M059J (cell line): Measurements from ENCODE around the gene ZNF541. TPM values are rescaled to one million over a fixed set of nuclear protein-coding genes. Genes with fewer than 3 reads are reported as not detected.

Experiments used
- DNase-seq: peaks from one replicate; pipeline ENCODE4 v3.0.0-alpha.2; 2012; ENCODE audit warnings: low read depth
- total RNA-seq: library from RNA; depleted of rRNA; stranded (reverse); fragments of >200 nt; shearing (Covaris generic); gene quantifications from 2 replicates; pipeline ENCODE4 v1.2.3, GENCODE V29; 2014; rRNA removed

The ZNF541 gene
- total RNA-seq: 0.27 TPM in 1 of 2 replicates, not detected in the other

DNA sequence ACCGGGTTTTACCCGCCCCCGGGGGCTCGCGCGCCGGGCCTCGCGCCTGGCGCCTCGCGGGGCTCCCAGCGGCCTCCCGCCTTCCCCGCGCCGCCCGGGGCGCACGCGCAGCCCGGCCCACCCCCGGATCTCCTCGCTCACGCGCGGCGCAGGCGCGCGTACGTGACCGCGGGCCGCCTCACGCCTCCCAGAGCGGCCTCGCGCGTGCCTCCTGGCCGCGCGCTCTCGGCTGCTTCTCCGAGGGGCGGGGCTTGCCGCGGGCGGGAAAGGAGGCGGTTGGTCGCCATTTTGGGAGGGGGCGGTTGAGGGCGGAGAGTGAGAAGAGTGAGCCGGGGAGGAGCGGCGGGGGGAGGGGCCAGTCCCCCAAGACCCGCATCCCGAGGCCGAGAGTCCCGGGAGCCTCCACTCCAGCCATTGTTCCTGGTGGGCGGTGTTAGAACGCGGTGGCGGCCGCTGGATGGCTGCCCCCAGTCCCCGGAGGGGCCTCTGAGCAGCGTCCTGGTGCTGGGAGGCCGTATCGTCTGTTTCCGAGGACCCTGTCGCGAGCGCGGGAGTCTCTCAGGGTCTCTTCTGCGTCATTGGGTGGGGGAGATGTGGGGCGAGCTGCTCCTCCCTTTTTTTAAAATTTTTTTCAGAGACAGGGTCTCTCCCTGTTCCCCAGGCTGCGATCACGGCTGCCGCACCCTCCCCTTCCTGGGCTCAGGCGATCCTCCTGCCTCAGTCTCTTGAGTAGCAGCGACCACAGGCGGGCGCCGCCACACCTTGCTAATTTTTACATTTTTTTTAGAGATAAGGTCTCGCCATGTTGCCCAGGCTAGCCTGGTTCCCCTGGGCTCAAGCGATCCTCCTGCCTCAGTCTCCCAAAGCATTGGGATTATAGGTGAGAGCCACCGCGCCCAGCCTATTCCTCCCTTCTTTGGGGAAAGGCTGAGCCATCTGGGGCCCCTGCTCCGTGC lies at the start of gene ZNF541:
TSS of gene ZNF541 (minus strand) at position 78 of the 956 bp plus-strand sequence. CDS start 17,292 bp downstream, outside the sequence.
- no peak for DNase-seq

DNA sequence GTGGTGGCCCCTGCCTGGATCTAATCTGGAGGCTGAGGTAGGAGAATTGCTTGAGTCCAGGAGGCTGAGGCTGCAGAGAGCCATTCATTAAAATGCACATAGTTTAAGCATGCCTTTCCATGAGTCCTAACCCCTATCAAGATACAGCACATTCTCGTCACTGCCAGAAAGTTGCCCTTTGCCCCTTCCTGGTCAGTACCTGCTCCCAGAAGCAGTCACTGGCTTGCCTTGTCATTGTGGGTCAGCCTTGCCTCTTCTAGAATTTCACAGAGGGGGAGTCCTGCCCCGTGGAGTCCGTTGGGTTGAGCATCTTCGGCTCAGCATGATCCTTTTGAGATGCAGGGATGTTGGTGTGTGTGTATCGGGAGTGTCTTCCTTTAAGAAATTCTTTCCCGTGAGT lies 46.8 kb upstream of the ZNF541 start:
- peak; percentile 31 for DNase-seq

GRCh38 chr19:47618771-47619170 lies 45.8 kb upstream of the ZNF541 start:
- peak; percentile 50 for DNase-seq

DNA sequence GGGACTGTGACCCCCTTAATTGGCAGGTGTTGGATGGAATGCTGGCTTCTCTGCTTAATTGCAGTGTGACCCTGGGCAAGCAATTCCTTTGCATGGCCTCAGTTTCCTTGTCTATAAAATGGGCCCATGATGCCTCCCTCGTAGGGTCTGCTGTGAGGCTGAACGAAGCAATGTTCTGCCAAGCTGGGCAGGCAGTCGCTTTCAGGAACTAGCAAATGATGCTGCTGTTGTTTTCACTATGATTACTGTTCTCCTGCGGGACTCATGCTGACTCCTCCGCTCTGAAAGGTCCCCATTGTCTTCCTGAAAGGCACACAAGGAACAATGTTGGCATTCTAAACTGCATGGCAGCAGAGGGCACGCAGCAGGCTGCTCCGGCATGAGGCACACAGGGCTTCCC lies 42.8 kb upstream of the ZNF541 start:
- no peak for DNase-seq

DNA sequence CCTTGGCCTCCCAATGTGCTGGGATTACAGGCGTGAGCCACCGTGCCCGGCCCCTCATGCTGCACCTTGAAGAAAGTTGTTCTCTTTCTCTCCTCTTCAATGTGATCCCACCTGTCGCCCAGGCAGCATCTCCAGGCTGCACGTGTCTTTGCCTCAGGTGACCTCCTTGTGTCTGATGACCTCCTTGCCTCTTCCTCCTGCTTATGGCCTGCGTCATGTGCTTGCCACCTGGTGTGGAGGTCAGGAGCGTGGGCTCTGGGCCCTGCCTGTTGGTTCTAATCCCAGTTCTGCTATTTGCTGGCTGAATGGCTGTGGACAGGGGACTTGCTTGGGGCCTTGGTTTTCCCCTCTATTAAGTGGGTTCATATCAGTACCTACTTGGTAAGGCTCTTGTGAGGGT lies 42.3 kb upstream of the ZNF541 start:
- DNase-seq: no peak

DNA sequence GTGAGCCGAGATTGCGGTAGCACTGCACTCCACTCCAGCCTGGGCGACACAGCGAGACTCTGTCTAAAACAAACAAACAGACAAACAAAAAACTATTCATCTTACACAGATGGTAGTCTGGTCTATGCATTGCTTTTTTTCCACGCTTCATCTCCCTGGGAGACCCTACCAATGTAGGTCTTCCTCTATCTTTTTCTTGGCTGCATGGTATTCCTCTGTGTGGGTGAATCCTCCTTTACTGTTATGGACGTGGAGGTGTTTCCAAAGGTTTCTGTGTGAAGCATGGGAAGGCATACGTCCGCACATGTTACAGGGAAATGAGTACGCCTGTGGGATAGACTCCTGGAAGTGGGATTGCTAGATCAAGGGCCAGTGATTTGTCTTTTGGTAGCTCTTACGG lies 41.6 kb upstream of the ZNF541 start:
- DNase-seq: no peak

GRCh38 chr19:47614021-47614295 lies 41.0 kb upstream of the ZNF541 start:
- no peak for DNase-seq

DNA sequence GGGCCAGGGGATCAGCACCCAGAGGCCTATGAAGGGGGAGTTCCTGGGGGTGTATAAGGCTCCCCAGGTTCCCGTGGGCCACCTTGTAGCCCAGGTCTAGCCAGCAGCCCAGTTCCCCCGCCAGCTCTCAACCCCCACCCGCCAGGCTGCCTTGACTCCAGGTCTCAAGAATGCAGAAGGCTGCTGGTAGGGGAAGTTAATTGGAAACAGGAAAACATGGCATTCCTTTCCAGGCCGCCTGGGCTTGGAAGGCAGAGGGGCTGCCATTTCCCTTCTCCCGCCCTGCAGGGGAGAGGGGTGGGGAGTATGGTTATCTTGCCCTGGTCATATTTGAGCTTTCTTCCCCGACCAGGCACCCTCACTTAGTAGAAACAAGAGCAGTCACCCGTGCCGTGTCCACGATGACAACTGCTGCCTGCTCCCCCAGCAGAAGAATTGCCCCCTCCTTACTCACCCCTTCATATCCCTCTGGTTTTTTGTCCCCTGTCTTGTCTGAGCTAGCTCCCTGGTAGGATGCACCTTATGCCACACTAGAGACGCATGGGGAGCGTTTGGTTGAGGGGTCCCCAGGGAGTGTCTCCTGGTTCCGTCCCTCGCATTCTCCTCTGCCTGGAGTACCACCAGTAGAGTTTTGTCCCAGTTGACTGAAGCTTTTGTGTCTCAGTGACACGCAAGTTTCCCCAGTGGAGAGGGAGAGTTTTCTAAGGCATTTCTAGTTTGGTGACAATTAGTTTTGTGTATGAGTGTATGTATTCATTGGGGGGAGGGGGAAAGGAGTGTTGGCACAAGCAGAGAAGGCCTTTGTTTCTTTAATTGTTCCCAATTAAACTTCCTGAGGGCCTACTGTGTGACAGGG lies 40.4 kb upstream of the ZNF541 start:
- peak; percentile 58 for DNase-seq

GRCh38 chr19:47610902-47611301 lies 38.0 kb upstream of the ZNF541 start:
- no peak for DNase-seq

DNA sequence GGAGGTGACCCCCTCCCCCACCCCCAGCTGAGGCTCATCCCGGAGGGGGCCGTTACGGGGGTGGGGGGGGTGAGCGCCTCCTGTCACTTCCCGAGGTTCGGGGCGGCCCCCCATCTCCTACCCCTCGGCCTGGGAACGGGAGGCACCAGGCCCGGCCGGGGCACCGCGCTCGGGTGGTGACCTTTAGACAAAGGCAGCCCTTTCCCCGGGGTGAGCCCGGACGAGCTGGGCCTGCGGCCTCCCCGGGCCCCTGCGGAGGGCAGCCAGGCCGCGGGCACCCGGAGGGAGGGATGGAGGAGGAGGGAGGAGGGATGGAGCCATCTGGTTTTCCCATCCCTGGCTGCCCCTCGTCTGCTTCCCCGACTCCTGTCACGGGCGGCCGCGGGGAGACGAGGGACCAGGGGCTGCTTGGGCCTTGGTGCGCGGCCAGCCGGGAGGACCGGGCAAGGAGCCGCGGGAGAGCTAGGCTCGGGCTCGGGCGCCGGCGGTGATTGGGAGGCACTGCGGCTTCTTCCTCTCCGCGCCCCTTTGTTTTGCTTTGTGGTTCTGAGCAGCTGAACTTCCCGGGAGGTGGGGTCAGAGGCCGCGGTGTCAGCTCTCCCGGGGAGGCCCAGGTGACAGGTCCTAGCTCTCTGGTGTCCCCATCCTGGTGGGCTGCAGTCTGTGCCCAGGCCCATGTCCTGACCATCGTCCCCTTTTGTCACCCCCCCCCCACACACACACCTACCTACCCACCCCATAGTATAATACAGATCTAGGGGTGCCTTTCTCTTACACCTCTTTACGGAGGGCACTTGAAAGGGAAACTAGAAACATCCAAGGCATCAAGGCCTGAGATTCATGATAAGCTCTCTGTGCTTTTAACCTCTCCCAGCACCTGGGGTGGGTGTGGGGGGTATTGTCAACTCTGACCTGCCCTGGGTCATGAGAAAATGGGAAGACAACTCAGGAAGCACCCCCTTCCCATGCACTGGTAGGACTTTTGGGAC lies 37.3 kb upstream of the ZNF541 start:
- DNase-seq: peak; percentile 68

DNA sequence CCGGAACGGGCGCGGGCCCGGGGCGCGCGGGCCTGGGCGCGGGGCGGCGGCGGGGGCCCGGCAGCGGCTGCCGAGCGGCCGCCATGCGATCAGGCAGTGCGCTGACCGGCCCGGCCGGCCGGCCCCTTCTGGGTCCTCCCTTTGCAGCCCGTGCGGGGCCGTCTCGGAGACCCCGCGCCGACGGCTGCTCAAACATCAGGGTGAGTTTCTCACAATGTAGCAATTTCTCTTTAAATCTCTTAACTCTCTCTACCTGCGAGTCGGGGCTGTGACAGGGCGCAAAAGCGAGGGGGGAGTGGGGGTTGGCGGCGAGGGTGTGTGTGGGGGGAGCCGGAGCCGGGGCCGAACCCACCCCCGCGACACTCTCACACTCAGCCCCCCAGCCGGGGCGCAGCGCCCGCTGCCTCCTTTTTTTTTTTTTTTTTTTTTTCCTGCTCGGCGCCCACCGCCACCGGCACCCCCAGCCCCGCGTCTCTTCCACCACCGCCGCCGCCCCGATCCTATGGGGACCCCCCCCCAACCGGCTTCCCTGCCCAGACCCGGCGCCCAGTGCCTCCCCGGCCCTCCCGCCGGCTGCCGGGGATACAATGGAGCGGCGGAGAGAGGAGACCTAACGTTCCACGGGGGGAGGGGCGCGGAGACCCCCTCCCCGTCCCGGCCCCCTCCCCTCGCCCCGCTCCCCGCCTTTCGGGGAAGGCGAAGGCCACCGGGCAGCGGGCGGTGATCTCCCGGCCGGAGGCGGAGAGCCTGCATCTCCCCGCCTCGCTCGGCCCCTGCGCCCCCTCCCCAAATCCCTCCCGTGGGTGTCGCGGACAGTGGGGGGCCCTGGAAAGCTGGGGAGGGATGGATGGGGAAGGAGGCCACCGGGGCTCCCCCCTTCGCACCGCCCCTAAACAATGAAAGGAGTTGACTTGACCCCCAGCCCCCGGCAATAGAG lies 36.3 kb upstream of the ZNF541 start, which contains the start of gene BICRA:
TSS of gene BICRA (plus strand) at position 166 of the 937 bp plus-strand sequence. CDS start 64,441 bp downstream, outside the sequence.
- peak; percentile 81 for DNase-seq

GRCh38 chr19:47608074-47608918 lies 35.3 kb upstream of the ZNF541 start:
- peak; percentile 92 for DNase-seq

GRCh38 chr19:47607564-47608073 lies 34.7 kb upstream of the ZNF541 start:
- no peak for DNase-seq

DNA sequence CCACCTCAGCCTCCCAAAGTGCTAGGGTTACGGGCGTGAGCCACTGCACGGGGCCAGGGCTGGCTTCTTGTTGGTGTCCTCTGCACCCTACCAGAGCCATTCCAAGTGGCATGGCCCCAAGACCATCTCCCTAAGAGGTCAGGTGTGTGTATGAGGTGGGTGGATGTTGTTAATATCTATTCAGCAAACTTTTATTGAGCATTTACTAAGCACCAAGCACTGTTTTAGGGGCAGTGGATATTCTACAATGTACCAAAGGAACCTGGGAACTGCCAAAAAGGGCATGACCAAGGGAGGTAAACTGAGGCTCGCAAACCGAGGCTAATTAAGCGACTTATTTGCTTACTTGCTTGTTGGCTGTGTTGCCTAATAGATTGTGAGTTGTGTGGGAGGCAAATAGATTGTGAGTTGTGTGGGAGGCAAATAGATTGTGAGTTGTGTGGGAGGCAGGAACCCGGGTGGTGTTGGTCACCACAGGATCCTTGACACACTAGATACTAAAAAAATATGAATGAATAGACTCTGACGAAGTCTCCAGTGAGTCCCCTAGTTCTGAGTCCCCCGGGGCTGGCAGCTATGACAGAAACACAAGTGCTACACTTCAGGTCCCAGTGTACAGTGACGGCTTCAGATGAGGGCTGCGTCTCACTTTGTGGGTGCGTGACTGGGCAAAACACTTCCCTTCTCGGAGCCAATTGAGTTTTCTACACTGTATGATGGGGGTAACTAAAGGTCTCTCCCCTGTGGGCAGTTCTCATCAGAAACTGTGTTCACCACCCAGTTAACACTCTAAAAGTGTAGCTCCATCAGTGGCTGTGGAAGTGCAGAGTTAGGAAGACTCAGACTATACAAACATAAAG lies 31.0 kb upstream of the ZNF541 start:
- no peak for DNase-seq

DNA sequence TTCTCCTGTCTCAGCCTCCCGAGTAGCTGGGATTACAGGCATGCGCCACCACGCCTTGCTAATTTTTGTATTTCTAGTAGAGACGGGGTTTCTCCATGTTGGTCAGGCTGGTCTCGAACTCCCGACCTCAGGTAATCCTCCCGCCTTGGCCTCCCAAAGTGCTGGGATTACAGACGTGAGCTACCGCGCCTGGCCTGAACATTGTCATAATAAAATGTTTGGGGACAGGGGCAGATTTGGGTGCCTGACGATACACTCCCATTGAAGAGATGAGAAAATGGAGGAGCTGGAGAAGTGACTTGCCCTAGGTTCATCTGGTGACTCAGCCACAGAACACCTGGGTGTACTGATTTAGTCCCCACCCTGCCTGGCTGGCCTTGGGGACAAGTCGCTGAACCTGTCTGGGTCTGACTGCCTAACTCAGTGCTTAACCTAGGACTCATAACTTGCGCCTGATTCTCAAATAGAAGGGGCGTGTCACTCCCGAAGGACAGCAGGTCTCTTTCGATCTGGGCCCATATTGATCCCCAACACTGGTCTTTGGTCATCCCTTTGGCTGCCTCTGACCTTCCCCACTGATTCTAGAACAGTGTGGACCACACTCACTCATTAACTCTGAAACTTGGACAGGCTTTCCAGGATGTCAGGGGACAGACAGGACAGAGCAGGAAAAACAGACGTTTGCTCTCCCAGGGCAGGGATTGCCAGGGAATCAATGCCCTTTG lies 28.4 kb upstream of the ZNF541 start:
- no peak for DNase-seq

DNA sequence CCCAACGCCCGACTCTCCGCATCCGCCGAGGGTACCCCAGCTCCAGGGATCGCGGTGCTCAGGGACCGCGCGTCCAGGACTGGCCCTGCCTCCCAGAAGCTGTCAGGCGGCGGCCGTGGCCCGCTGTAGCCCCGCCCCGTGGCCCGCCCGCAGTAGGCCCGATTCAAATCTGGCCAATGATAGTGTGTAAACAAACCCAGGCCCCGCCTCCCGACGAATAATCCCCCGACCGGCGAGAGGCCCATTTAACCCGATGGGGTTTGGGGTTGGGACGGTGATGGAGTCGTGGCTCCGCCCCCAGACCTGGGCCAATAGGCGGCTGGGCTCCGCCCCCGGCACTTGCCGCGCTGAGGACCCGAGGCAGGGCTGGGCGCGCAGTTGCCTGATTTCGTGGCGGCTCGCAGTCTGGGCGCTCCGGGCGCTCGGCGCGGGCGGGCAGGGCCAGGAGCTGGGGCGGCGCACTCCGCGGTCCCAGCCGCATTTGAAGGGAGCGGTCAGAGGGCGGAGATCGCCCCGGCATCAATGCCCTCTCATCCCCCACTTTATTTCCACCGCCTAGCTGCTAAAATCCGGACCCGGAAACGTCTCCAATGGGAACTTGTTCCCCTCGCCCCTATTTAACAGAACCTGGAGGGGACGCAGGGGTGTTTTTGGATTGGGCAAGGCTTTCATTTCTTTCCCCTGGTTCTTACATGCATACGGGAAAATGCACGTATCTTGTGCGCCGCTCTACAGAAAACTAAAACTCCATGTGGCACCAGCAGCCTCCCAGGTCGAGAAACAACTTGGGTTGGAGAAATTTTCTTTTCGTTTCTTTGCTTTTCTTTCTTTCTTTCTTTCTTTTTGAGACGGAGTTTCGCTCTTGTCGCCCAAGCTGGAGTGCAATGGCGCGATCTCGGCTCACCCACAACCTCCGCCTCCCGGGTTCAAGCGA lies 27.6 kb upstream of the ZNF541 start:
- DNase-seq: peak; percentile 99
